SH-SY5Y (cell line): ENCODE measurements around the gene SIGLEC12.

Source experiments
- GATA2 ChIP-seq: IDR thresholded peaks from 2 replicates; pipeline ENCODE4 v1.6.1; 2011; ENCODE audit warnings: mild to moderate bottlenecking, low read depth, low read length
- GATA3 ChIP-seq: IDR thresholded peaks from 2 replicates; pipeline ENCODE4 v1.6.1; 2011; ENCODE audit warnings: low read depth, mild to moderate bottlenecking, low read length, moderate library complexity

GRCh38 chr19:51461723-51462161 is 39.9 kb downstream of the SIGLEC12 start:
- no peak for TF ChIP-seq GATA2
- TF ChIP-seq GATA3, result no peak
